Hematopoietic multipotent progenitor cell treated with erythropoietin and hydrocortisone succinate and interleukin-3 and kit ligand, for 8 days (in vitro differentiated cells): Measurements from ENCODE around the gene DSTYK.
A peak's percentile ranks its signal among the peaks of the same experiment; 100 is the strongest.
"Not testable (repeated sequence)": the region's sequence is repeated elsewhere in the genome, so short reads cannot be mapped to it uniquely, and the experiment has no call there.

Experiments used
- DNase-seq: peaks from one replicate; pipeline ENCODE4 v3.0.0-alpha.2; 2015

DSTYK gene

DNA sequence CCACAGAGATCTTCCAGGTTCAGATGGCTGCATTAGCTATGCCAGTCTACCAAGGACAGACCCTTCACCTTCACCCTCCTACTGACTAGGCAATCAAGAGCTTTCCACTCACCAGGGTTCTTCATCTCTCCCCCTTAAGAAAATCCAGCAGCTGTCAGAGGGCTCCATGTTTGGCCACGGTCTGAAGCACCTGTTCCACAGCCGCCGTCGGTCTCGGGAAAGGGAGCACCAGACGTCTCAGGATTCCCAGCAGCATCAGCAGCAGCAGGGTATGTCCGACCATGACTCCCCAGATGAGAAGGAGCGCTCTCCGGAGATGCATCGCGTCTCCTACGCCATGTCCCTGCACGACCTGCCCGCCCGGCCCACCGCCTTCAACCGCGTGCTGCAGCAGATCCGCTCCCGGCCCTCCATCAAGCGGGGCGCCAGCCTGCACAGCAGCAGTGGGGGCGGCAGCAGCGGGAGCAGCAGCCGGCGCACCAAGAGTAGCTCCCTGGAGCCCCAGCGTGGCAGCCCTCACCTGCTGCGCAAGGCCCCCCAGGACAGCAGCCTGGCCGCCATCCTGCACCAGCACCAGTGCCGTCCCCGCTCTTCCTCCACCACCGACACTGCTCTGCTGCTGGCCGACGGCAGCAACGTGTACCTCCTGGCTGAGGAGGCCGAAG, 30.0 kb upstream of the DSTYK start:
- no peak for DNase-seq

GRCh38 chr1:205240569-205240968, 29.1 kb upstream of the DSTYK start:
- no peak for DNase-seq

- no peak for DNase-seq
These were observed 28.6 kb upstream of the DSTYK start for GRCh38 chr1:205240118-205240517.

DNA sequence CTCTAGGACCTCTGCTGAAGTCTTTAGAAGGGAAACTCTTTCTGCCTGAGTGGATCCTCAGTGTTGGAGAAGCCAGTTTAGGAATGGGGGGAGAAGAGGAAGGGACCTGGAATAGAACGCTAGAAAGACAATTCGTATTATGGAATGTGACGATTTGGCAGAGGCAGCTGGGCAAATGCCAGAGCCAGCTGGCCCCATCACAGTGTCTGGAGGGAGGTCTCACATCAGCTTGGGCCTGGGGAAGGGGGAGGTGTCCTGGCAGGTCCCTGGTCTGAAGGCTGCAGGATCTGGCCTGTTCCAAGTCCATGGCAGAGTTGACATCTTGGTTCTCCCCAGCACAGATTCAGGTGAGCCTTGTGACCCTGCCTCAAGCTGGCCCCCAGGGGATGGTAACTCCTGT, 27.6 kb upstream of the DSTYK start:
- no peak for DNase-seq

DNA sequence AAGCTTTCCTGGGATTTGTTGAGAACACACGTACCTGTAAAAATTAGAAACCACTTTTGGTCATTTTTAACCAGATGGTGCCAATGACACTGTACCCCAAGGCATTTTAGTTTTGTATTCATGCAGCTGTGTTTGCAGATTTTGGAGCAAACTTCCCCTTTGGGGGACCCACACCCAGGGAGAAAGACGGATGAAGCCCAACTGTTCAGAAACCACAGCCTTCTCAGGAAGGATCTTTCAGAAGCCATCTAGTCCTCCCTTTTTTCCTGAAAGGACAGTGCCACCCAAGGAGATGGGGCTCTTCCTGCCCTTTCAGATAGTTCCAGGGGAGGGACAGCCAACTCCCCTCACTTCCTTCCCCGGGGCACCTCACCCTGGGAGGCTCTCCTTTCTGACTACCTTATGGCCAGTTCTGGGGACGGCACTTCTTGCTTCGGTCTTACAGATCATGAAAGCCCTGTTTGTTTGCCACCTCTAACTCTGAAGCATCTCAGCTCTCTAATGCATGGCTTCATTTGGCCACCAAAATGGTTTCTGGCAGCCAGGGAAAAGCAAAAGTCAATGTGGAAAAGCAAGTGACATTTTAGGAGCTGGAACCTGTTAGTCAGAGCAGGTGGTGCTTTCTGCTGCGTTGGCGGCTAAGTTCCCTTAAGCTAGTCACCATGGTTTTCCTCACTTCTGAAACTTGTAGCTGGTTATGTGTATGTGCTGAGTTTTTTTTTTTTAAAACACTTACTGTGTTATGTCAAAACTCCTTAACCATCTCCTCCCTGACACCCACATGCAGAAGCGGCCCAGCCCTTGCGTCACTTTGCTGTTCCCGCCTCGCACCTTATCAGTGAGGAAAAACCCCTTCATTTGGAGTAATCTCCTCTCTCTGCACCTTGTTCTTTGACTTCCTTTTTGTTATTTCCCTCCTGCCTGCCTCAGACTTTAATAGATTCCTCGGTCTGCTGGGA, 26.3 kb upstream of the DSTYK start:
- DNase-seq: peak; percentile 81

- no peak for DNase-seq
These were observed 25.5 kb upstream of the DSTYK start for GRCh38 chr1:205236951-205237475.

DNA sequence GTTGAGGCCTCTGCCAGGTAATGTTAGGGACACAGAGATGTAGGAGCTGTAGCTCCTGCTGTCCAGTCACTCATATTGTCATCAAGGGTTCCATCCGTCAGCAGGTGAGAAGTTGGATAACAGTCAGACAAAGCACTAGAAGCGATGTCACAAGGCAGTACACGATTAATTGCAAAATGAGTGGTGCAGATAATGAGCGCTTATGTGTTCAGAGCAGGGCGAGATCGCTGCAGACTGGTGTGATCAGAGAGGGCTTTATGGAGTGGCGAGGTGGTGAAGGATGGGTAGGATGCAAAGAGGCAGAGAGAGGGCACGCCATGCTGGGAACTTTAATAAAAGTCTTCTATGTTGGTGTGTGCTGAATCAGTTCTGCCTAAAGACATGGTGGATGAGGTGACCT, 25.0 kb upstream of the DSTYK start:
- no peak for DNase-seq

DNA sequence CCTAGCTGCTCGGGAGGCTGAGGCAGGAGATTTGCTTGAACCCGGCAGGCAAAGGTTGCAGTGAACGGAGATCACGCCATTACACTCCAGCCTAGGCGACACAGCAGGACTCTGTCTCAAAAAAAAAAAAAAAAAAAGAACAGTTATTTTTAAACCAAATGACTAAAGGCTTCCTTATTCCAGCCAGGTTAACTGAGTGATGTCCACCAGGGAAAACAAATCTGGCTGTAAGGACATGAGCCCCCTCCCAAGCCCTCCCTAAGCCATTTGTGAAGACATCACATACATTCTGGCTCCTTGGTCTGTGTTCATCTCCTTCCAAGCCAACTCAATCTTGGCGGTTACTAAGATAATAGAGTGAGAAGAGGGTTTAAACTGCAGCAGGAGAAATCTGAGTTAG, 24.4 kb upstream of the DSTYK start:
- no peak for DNase-seq

- DNase-seq: not testable (repeated sequence)
These were observed 22.5 kb upstream of the DSTYK start for GRCh38 chr1:205233986-205234385.

- no peak for DNase-seq
These were observed 21.5 kb upstream of the DSTYK start for GRCh38 chr1:205232945-205233397.

- DNase-seq: no peak
These were observed 20.8 kb upstream of the DSTYK start for GRCh38 chr1:205232127-205232820.

DNA sequence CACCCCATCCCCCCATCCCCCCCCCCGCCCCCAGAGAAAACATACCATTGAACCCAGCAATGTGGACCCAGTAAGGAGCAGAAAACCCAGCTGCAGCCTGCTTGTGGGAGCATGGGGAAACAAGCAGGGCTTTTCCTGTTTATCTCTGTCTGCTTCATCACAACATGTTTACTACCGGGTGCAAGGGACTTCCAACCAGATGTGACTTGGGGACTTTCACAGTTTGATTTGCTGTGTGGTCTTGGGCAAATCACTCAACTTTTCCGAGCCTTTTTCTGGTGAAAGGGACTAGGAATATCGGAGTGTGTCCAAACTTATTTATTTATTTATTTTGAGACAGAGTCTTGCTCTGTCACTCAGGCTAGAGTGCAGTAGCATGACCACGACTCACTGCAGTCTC, 19.5 kb upstream of the DSTYK start:
- no peak for DNase-seq

DNA sequence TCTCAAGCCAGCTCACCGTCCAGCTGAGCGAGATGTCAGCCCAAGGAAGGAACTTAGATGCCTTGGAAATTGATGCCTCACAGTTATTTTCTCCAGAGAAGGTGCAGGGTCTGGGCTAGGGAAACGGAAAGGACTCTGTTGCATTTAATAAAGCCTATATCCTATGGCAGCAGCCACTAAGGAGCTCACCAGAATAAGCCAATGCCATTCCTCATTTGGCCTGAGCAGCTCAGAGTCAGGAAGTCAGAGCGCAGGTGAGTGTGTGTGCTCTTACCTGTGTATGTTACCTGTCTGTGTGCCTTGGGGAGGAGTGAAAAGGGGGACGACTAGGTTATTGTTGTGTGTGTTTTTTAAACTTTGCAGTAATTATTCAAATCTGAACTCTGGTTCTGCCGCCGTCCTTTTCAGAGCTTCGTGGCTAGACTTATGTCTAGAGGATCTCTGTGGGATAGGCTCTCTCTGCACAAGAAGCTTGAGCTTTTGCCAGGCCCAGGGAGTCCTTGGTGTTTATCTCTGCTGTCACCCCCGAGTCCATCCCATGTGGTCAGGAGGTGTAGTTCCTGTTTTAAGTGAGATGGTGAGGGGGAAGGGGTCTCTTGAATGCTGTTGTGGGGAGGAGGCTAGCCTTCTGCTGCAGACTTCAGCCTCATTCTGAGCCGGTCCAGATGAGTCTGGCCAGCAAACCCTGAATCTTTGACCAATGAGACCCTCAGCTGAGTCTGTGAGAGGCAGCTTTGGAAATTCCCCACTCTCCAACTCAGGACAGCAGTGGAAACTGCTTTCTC, 18.6 kb upstream of the DSTYK start:
- DNase-seq: peak; percentile 86

DNA sequence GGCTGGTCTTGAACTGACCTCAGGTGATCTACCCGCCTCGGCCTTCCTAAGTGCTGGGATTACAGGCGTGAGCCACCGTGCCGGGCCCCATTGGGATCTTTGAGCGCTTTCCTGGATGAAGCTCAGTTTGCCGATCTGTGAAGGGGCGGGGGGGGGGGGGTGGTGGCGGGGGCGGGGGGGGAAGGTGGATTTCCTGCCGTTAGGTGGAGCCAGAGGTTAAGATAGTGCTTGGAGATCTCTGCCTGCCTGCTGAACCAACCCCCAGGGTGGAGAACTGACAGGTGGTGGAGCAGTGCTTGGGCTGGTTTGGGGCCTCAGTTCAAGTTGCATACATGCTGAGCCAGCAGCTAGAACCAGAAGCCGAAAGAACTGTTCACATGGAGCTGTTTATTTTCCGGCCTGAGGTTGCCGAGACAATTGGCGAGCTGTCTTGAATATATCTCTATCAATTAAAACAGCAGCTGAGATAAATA, 17.9 kb upstream of the DSTYK start:
- peak; percentile 84 for DNase-seq

DNA sequence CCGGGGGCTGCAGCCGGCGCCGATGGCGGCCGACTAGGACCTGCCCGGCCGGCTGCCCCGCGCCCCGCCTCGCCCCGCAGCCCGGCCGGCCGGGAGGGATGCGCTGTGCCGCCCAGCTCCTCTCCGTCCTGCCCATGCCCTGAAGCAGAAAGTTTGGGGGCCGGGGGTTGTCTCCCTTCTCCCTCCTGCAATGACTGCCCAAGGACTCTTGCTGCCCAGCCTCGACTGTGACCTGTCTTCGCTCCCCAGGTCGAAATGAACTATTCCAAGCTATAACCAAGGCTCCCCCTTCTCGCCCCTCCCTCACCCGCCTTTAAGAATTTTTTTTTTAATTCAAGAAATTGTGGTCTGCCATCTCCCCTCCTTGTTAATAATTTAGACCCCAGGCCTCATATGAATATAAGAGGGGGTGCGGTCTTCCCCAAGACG, 16.6 kb upstream of the DSTYK start:
- no peak for DNase-seq

- peak; percentile 89 for DNase-seq
These were observed 16.1 kb upstream of the DSTYK start, which contains the start of gene TMCC2 for GRCh38 chr1:205227584-205228013. Gene TMCC2, plus strand, starts transcription at chr1:205227946. Its CDS starts 619 bp downstream, at chr1:205228565.

DNA sequence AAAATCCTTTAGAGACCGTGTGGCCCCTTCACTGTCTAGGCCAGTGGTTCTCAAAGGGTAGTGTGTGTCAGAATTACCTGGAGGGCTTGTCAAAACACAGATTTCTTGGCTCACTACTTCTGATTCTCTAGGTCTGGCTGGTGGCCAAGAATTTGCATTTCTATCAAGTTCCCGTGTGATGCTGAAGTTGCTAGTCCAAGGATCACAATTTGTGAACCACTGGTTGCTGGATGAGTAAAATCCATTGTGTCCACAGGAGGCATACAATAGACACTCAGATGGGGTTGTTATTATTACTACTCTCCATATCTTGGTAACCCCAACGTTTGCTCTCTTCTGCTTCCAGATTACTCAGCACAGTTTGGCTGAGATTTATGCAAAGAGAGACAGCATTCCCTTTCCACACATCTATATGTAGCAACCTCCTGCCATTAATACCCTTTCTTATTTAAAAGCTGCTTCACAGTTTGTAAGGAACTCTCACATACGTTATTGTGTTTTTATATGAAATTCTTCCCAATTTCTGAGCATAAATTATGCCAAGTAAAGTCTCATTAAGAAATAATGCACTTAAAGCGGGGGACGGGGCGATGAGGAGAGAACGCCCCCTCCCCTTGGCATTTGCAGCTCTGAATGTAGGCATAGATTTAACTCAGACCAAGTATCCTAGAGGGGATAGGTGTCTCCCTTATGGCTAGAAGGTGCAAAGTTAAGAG, 15.5 kb upstream of the DSTYK start:
- DNase-seq: peak; percentile 39

DNA sequence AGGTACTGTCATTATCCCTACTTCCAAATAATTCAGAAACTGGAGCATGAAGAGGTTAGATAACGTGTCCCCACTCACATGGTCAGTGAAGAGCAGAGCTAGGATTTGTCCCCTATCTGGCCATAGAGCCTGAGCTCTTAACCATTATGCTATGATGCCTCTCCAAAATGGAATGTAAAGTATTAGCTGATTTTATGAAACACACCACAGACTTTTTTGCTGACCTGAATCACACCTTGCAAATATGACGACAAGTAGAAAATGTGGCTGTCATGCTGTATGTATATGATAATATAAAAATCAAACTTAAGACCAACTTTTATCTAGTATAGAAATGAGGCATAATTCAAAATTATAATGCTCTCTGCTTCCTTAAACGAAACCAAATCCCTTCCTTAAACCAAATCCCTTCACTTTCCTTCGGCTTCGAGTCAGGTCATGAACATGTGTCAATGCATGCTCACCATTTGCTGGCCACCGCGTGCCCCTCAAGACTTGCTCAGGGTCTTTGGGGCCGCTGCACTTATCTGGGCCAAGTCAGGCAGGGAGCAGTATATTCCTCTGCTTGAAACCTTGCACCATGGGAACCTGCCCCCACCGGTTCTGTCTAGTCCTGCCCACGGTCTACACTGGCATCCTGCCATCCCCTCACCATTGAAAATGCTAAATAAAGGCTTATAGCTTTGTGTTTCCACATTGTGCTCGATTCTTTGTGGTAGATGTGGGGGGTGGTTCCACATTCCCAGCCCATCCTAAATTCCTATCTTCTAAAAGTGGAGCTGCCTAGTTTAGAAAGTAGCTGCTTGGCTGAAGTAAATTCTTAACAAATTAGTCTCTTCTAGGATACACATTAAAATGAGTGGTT, 14.6 kb upstream of the DSTYK start:
- DNase-seq: no peak

- DNase-seq: no peak
These were observed 13.2 kb upstream of the DSTYK start for GRCh38 chr1:205224736-205225135.

GRCh38 chr1:205220421-205220820, 8.9 kb upstream of the DSTYK start:
- DNase-seq: no peak
